ENCODE results near the gene PPP1R10.

GRCh38 chr6:30571762-30572082, 45.3 kb downstream of the PPP1R10 start:
- no peak for TF ChIP-seq YY1 (IDR thresholded peaks at IDR 0.05; ENCODE audit: insufficient read depth, insufficient read length)
- no peak for TF ChIP-seq ZNF274 (IDR thresholded peaks at IDR 0.05; ENCODE audit: low read depth, low read length)

All from NT2/D1 (cell line).